PC-9 (cell line): ENCODE data around the gene KRT35.

ENCODE experiments used
- EZH2 ChIP-seq: fragments of 200-600 bp; sonication (generic); IDR thresholded peaks from 2 replicates; pipeline ENCODE4 v1.8.0; 2017; ENCODE audit warnings: antibody characterized with exemption, low read depth
- TF ChIP-seq, protein P1 (sequence below): fragments of 200-600 bp; sonication (generic); conservative IDR thresholded peaks from 2 replicates; pipeline ENCODE4 v1.6.1; 2017; ENCODE audit warnings: mixed run types, antibody characterized with exemption, mild to moderate bottlenecking, moderate library complexity

- TF ChIP-seq, protein P1, sequence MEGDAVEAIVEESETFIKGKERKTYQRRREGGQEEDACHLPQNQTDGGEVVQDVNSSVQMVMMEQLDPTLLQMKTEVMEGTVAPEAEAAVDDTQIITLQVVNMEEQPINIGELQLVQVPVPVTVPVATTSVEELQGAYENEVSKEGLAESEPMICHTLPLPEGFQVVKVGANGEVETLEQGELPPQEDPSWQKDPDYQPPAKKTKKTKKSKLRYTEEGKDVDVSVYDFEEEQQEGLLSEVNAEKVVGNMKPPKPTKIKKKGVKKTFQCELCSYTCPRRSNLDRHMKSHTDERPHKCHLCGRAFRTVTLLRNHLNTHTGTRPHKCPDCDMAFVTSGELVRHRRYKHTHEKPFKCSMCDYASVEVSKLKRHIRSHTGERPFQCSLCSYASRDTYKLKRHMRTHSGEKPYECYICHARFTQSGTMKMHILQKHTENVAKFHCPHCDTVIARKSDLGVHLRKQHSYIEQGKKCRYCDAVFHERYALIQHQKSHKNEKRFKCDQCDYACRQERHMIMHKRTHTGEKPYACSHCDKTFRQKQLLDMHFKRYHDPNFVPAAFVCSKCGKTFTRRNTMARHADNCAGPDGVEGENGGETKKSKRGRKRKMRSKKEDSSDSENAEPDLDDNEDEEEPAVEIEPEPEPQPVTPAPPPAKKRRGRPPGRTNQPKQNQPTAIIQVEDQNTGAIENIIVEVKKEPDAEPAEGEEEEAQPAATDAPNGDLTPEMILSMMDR = no peak
- no peak for TF ChIP-seq EZH2
Measured at GRCh38 chr17:41507315-41507880, 26.4 kb upstream of the KRT35 start.
